Stomach (tissue), 4 donors: ENCODE data around the gene TPP2.

Source experiments
- POLR2A ChIP-seq, 4 donors: fragments of 450-650 bp; IDR thresholded peaks; one replicate each; pipeline ENCODE4 v1.6.1; 2016; ENCODE audit warnings: antibody characterized with exemption in 4 of 4, control low read depth in 2 of 4, mild to moderate bottlenecking in 1 of 4, moderate library complexity in 1 of 4
- TF ChIP-seq, protein P1 (sequence below), 7 experiments: fragments of 450-650 bp in 4 of 7; fragments of 200-600 bp in 3 of 7; sonication (generic) in 3 of 7; IDR thresholded peaks; one replicate each; pipeline ENCODE4 v1.5.1; 2016 to 2019; ENCODE audit warnings: antibody characterized with exemption in 7 of 7, control low read depth in 2 of 7, mild to moderate bottlenecking in 1 of 7

DNA sequence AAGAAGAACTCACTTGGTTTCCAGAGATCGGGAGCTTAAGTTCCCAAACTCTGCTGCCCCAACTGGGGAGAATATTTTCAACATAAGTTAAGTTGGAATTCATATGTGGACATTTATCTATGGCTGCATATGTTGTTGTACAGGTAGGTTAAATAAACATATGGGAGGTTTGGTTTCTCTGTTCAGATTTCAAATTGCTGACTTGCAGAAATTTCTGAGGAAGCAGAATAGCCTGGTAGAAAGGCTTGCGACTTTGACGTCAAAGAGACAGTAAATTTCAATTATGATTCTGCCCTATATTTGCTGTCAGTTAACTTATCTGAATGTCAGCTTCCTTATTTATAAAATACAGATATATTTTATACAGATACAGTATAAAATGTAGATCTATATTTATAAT is 40.0 kb upstream of the TPP2 start:
- TF ChIP-seq, protein P1, sequence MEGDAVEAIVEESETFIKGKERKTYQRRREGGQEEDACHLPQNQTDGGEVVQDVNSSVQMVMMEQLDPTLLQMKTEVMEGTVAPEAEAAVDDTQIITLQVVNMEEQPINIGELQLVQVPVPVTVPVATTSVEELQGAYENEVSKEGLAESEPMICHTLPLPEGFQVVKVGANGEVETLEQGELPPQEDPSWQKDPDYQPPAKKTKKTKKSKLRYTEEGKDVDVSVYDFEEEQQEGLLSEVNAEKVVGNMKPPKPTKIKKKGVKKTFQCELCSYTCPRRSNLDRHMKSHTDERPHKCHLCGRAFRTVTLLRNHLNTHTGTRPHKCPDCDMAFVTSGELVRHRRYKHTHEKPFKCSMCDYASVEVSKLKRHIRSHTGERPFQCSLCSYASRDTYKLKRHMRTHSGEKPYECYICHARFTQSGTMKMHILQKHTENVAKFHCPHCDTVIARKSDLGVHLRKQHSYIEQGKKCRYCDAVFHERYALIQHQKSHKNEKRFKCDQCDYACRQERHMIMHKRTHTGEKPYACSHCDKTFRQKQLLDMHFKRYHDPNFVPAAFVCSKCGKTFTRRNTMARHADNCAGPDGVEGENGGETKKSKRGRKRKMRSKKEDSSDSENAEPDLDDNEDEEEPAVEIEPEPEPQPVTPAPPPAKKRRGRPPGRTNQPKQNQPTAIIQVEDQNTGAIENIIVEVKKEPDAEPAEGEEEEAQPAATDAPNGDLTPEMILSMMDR (IDR thresholded peaks at IDR 0.05), result no peak
- TF ChIP-seq POLR2A (IDR thresholded peaks at IDR 0.05), result no peak
